ENCODE results near the gene CDK7.

Gene CDK7

GRCh38 chr5:69212022-69212421, 22.7 kb upstream of the CDK7 start (continued):
- TF ChIP-seq PRDM4 (tag by site-specific recombination; IDR thresholded peaks at IDR 0.05) (no peak), ZBTB21 (tag by site-specific recombination; IDR thresholded peaks at IDR 0.05) (no peak)

- Histone ChIP-seq H3K36me3 (ENCODE audit: control insufficient read depth in 2 of 2, insufficient read depth in 1 of 2, low read length in 2 of 2) (peaks cover 35 to 36% of the 10 kb centered on the region in 2 experiments), H3K4me1 (ENCODE audit: control insufficient read depth, insufficient read depth, low read length) (no peaks in the 10 kb centered on the region), H3K4me3 (ENCODE audit: low read depth, low read length) (no peak overlapping the region), H3K27ac (ENCODE audit: extremely low read depth, low read depth, low read length) (no peak overlapping the region), H3K9me3 (ENCODE audit: control insufficient read depth, insufficient read depth, low read depth, low read length) (no peaks in the 10 kb centered on the region)
- ChIA-PET CTCF (no interaction called here), POLR2A (interaction anchor here (1.1 kb wide), 1 partner anchor 24 kb away, joined by 4 read pairs; the partner anchor contains the start of gene CENPH)
- TF ChIP-seq ZNF707 (tag by site-specific recombination; IDR thresholded peaks at IDR 0.05) = no peak
- no peak for TF ChIP-seq ZNF2 (tag by site-specific recombination; IDR thresholded peaks at IDR 0.05)
- peak; percentile 91 for TF ChIP-seq PRDM10 (tag by site-specific recombination; IDR thresholded peaks at IDR 0.05)
- TF ChIP-seq BCL6B (tag by site-specific recombination; IDR thresholded peaks at IDR 0.05) = no peak
- TF ChIP-seq GLIS1 (tag by site-specific recombination; IDR thresholded peaks at IDR 0.05) = no peak
- no peak for TF ChIP-seq ZNF768 (tag by site-specific recombination; IDR thresholded peaks at IDR 0.05)
- no peak for TF ChIP-seq ZNF791 (tag by site-specific recombination; IDR thresholded peaks at IDR 0.05)
- peak; percentile 20; the same call in 1 of the 2 replicates for TF ChIP-seq ZNF335 (tag by site-specific recombination; conservative IDR thresholded peaks at IDR 0.05)
- 0 out of 2 replicates have a peak, but pooled peaks have one; percentile 30 for TF ChIP-seq ZNF692 (tag by site-specific recombination; IDR thresholded peaks at IDR 0.05)
- TF ChIP-seq ZNF26 (tag by site-specific recombination; IDR thresholded peaks at IDR 0.05) = no peak
- no peak for TF ChIP-seq HOXD13 (CRISPR knock-in tag; IDR thresholded peaks at IDR 0.05; ENCODE audit: borderline replicate concordance)
- TF ChIP-seq ZNF324 (tag by site-specific recombination; IDR thresholded peaks at IDR 0.05) = no peak
- TF ChIP-seq ZNF366 (tag by site-specific recombination; conservative IDR thresholded peaks at IDR 0.05) = peak; percentile 71
- TF ChIP-seq ZNF391 (tag by site-specific recombination; IDR thresholded peaks at IDR 0.05; ENCODE audit: borderline replicate concordance, low read depth) = no peak
- no peak for TF ChIP-seq KLF7 (tag by site-specific recombination; IDR thresholded peaks at IDR 0.05; ENCODE audit: borderline replicate concordance)
- TF ChIP-seq OSR2 (tag by site-specific recombination; IDR thresholded peaks at IDR 0.05) = 0 out of 2 replicates have a peak, but pooled peaks have one; percentile 13
- no peak for TF ChIP-seq SETDB1 (IDR thresholded peaks at IDR 0.05; ENCODE audit: insufficient read length, low read length)
- TF ChIP-seq REST (tag by site-specific recombination; IDR thresholded peaks at IDR 0.05) = no peak
- peak; percentile 97 for TF ChIP-seq ZNF600 (tag by site-specific recombination; IDR thresholded peaks at IDR 0.05)
- peak; percentile 25; the same call in 1 of the 2 replicates for TF ChIP-seq ZBTB20 (tag by site-specific recombination; IDR thresholded peaks at IDR 0.05)
Measured at GRCh38 chr5:69213513-69214215, 21.0 kb upstream of the CDK7 start.

All from HEK293 (cell line).